ENCODE data around the gene RASSF7. TPM values are rescaled to one million over a fixed set of nuclear protein-coding genes. Genes with fewer than 3 reads are reported as not detected.

The RASSF7 gene
- polyA plus RNA-seq, 1 donor from 2014 or later, result 37.1 TPM

DNA sequence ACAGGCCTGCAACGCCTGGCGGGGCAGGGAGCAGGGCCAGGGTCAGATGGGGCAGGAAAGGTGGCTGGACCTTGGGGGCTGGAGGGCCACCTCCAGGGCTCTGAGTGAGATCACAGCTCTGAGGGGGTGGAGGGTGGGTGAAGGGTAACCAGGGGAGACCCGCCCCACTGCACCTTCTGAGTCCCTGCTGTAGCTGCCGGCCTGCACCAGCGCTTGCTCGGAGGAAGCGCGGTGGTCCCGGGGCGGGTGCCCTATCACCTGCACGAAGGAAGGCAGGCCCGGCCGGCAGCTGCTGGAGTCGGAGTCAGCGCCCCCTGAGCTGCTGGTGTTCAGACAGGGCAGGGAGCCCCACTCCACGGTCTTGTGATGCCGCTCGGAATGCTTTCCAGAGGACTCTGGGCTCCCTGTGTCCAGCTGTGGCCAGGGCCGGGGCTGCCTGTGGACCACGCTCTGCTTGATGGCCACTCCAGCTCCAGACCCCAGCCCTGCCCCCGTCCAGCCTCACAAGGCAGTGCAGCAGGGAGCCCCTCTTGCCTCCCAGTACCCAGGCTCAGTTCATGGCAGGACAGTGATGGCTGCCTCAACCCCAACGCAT lies 4.0 kb upstream of the RASSF7 start:
- Histone ChIP-seq H3K27ac (ENCODE audit: low read length) (no peak overlapping the region), H3F3A (ENCODE audit: insufficient read depth, low read length, poor library complexity, severe bottlenecking) (no peaks in the 10 kb centered on the region), H3K4me2 (ENCODE audit: low read length) (no peak overlapping the region), H4K20me1 (ENCODE audit: insufficient read depth) (no peaks in the 10 kb centered on the region), H3K9me3 (ENCODE audit: low read length) (no peaks in the 10 kb centered on the region), H3K9me2 (ENCODE audit: insufficient read depth, low read length) (no peaks in the 10 kb centered on the region), H3K27me3 (ENCODE audit: insufficient read depth, low read depth, low read length) (peaks cover 41% of the 10 kb centered on the region), H3K4me3 (ENCODE audit: low read length) (no peak overlapping the region), H3K9ac (ENCODE audit: low read length) (no peak overlapping the region), H2AFZ (ENCODE audit: low read depth, low read length) (no peak overlapping the region), H3K36me3 (ENCODE audit: insufficient read depth, low read length) (no peaks in the 10 kb centered on the region), H3K79me2 (replicated peaks; ENCODE audit: insufficient read depth, low read length) (no peaks in the 10 kb centered on the region)
- no peak for TF ChIP-seq SMC3 (conservative IDR thresholded peaks at IDR 0.05; ENCODE audit: poor library complexity)
- no peak for TF ChIP-seq RAD21 (conservative IDR thresholded peaks at IDR 0.05)
- TF ChIP-seq TAF1 (IDR thresholded peaks at IDR 0.05; ENCODE audit: low read depth), result no peak
- no peak for TF ChIP-seq MXI1 (conservative IDR thresholded peaks at IDR 0.05; ENCODE audit: poor library complexity, severe bottlenecking)

DNA sequence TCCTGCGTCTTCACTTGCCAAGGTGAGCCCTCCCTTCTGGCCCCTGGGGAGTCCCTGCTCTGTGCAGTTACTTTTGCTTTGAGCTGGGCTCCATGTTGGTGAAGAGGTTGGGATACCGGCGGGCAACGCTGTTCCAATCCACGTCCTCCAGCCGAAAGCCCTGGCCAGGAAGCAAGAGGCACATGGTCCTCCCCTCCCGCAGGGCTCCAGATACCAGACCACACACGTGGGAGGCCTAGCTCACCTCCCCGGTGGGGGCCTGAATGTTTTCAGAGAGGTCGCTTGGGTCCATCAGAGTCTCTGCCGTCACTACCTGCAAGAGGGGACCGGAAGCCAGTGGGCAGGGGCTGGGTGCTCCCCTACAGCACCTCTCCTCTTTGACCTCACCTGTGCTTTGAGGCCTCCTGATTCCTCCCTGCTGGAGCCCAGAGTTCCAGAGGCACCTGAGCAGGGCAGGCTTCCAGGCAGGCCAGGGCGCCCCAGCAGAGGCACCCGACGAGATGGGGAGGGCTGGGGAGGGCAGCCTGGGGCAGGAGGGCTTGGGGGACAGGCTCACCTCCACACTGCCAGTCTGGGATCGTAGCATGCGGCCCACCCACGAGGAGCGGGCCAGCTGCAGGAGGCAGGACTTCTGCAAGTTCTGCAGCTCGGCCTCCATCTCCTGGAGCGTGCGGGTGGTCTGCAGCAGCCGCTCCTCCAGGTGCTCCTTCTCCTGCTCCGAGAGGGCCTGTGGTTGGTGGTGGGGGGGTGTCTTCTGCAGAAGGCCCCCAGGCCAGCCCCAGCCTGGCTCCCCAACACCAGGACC lies 3.2 kb upstream of the RASSF7 start:
- Histone ChIP-seq H4K20me1 (ENCODE audit: insufficient read depth) (no peaks in the 10 kb centered on the region), H3K36me3 (ENCODE audit: insufficient read depth, low read length) (no peaks in the 10 kb centered on the region), H3K79me2 (replicated peaks; ENCODE audit: insufficient read depth, low read length) (no peaks in the 10 kb centered on the region), H3K4me3 (ENCODE audit: low read length) (no peak overlapping the region), H3K27me3 (ENCODE audit: insufficient read depth, low read depth, low read length) (peaks cover 41% of the 10 kb centered on the region), H2AFZ (ENCODE audit: low read depth, low read length) (no peak overlapping the region), H3K9ac (ENCODE audit: low read length) (no peak overlapping the region), H3K9me2 (ENCODE audit: insufficient read depth, low read length) (no peaks in the 10 kb centered on the region), H3K27ac (ENCODE audit: low read length) (no peak overlapping the region), H3F3A (ENCODE audit: insufficient read depth, low read length, poor library complexity, severe bottlenecking) (no peaks in the 10 kb centered on the region), H3K4me2 (ENCODE audit: low read length) (no peak overlapping the region), H3K9me3 (ENCODE audit: low read length) (no peaks in the 10 kb centered on the region)
- no peak for TF ChIP-seq EZH2 (IDR thresholded peaks at IDR 0.05; ENCODE audit: borderline replicate concordance, insufficient read depth, low read length, poor library complexity, severe bottlenecking)
- TF ChIP-seq RAD21 (conservative IDR thresholded peaks at IDR 0.05), result no peak
- no peak for TF ChIP-seq TAF1 (IDR thresholded peaks at IDR 0.05; ENCODE audit: low read depth)
- no peak for TF ChIP-seq MXI1 (conservative IDR thresholded peaks at IDR 0.05; ENCODE audit: poor library complexity, severe bottlenecking)
- TF ChIP-seq POLR2AphosphoS5 (IDR thresholded peaks at IDR 0.05), result no peak
- TF ChIP-seq EP300 (conservative IDR thresholded peaks at IDR 0.05; ENCODE audit: poor library complexity, severe bottlenecking), result no peak
- TF ChIP-seq CTCF (IDR thresholded peaks at IDR 0.05; ENCODE audit: poor library complexity, severe bottlenecking), result no peak
- TF ChIP-seq REST (IDR thresholded peaks at IDR 0.05; ENCODE audit: borderline replicate concordance), result no peak
- no peak for TF ChIP-seq SMC3 (conservative IDR thresholded peaks at IDR 0.05; ENCODE audit: poor library complexity)
